WTC11 (cell line): ENCODE results near the gene TCEAL3. TPM values are rescaled to one million over a fixed set of nuclear protein-coding genes. Genes with fewer than 3 reads are reported as not detected.

Experiments
- ATAC-seq: fragments of 200-7000 bp; cut with Tn5 transposase; 2 replicates; pipeline ENCODE4 v1.10.0; 2021; ENCODE audit warnings: mild to moderate bottlenecking, moderate library complexity
- CTCF ChIA-PET: fragments of 300-600 bp; sonication (Branson Sonifier 250); formaldehyde crosslinking; loops from one replicate; lab custom pipeline; 2021; ENCODE audit warnings: antibody characterized with exemption; lab: Charles Lee
- POLR2A ChIA-PET: fragments of 350-600 bp; sonication (Branson Sonifier 250); formaldehyde crosslinking; loops from one replicate; lab custom pipeline; 2021; ENCODE audit warnings: antibody characterized with exemption; lab: Charles Lee
- DNase-seq: peaks from one replicate; pipeline ENCODE4 v3.0.0; 2021; ENCODE audit warnings: low spot score
- H3K27ac Mint-ChIP-seq: 2 replicates; pipeline ENCODE4 v1.8.0; 2021; ENCODE audit warnings: mixed read lengths
- H3K27me3 Mint-ChIP-seq: 2 replicates; pipeline ENCODE4 v1.8.0; 2021; ENCODE audit warnings: low read depth, mild to moderate bottlenecking, moderate library complexity, mixed read lengths
- H3K36me3 Mint-ChIP-seq: 2 replicates; pipeline ENCODE4 v1.8.0; 2021; ENCODE audit warnings: mixed read lengths
- H3K4me1 Mint-ChIP-seq: 2 replicates; pipeline ENCODE4 v1.8.0; 2022; ENCODE audit warnings: mixed read lengths
- H3K4me3 Mint-ChIP-seq: 2 replicates; pipeline ENCODE4 v1.8.0; 2021; ENCODE audit warnings: mild to moderate bottlenecking, moderate library complexity, mixed read lengths
- H3K9me3 Mint-ChIP-seq: 2 replicates; pipeline ENCODE4 v1.8.0; 2021; ENCODE audit warnings: mixed read lengths
- CREM ChIP-seq: sonication (generic); formaldehyde crosslinking; IDR thresholded peaks from 2 replicates; pipeline ENCODE4 v1.8.1; 2022; ENCODE audit warnings: mild to moderate bottlenecking, missing genetic modification reagents, moderate library complexity
- E2F4 ChIP-seq: sonication (generic); formaldehyde crosslinking; IDR thresholded peaks from 2 replicates; pipeline ENCODE4 v1.8.1; 2022; ENCODE audit warnings: low read depth, mild to moderate bottlenecking, moderate library complexity, missing genetic modification reagents, borderline replicate concordance
- E2F5 ChIP-seq: sonication (generic); formaldehyde crosslinking; IDR thresholded peaks from 2 replicates; pipeline ENCODE4 v1.8.1; 2022; ENCODE audit warnings: mild to moderate bottlenecking, moderate library complexity, missing genetic modification reagents
- ESRRA ChIP-seq: sonication (generic); formaldehyde crosslinking; IDR thresholded peaks from 2 replicates; pipeline ENCODE4 v1.8.1; 2022; ENCODE audit warnings: mild to moderate bottlenecking, missing genetic modification reagents, borderline replicate concordance
- ETV6 ChIP-seq: sonication (generic); formaldehyde crosslinking; IDR thresholded peaks from 2 replicates; pipeline ENCODE4 v1.8.1; 2022; ENCODE audit warnings: mild to moderate bottlenecking, missing genetic modification reagents
- IRF1 ChIP-seq: sonication (generic); formaldehyde crosslinking; IDR thresholded peaks from 2 replicates; pipeline ENCODE4 v1.8.0; 2023; ENCODE audit warnings: missing genetic modification reagents
- JAZF1 ChIP-seq: fragments of 250-450 bp; sonication (Bioruptor Pico); IDR thresholded peaks from 2 replicates; pipeline ENCODE4 v1.9.0; 2021; ENCODE audit warnings: moderate library complexity, mild to moderate bottlenecking, inconsistent platforms
- MLX ChIP-seq: sonication (generic); formaldehyde crosslinking; IDR thresholded peaks from 2 replicates; pipeline ENCODE4 v1.8.1; 2023; ENCODE audit warnings: mild to moderate bottlenecking, missing genetic modification reagents, moderate library complexity
- NR3C1 ChIP-seq: sonication (generic); formaldehyde crosslinking; conservative IDR thresholded peaks from 2 replicates; pipeline ENCODE4 v1.8.1; 2023; ENCODE audit warnings: low read depth, mild to moderate bottlenecking, missing genetic modification reagents
- PRRX2 ChIP-seq: fragments of 250-450 bp; sonication (Bioruptor Pico); IDR thresholded peaks from 2 replicates; pipeline ENCODE4 v1.8.0; 2021; ENCODE audit warnings: mild to moderate bottlenecking
- STAT6 ChIP-seq: sonication (generic); formaldehyde crosslinking; conservative IDR thresholded peaks from 2 replicates; pipeline ENCODE4 v1.8.1; 2023; ENCODE audit warnings: mild to moderate bottlenecking, low read depth, missing genetic modification reagents, moderate library complexity
- ZNF121 ChIP-seq: sonication (generic); formaldehyde crosslinking; IDR thresholded peaks from 2 replicates; pipeline ENCODE4 v1.8.0; 2023; ENCODE audit warnings: missing genetic modification reagents
- ZNF219 ChIP-seq: sonication (generic); formaldehyde crosslinking; IDR thresholded peaks from 2 replicates; pipeline ENCODE4 v1.8.0; 2023; ENCODE audit warnings: missing genetic modification reagents, mild to moderate bottlenecking, borderline replicate concordance
- ZNF512 ChIP-seq: sonication (generic); formaldehyde crosslinking; IDR thresholded peaks from 2 replicates; pipeline ENCODE4 v1.8.1; 2022; ENCODE audit warnings: missing genetic modification reagents, borderline replicate concordance
- ZNF532 ChIP-seq: fragments of 250-450 bp; sonication (Bioruptor Pico); IDR thresholded peaks from 2 replicates; pipeline ENCODE4 v1.9.0; 2021; ENCODE audit warnings: mild to moderate bottlenecking, borderline replicate concordance
- total RNA-seq: library from RNA; stranded (reverse); gene quantifications from 3 replicates; pipeline ENCODE4 v1.2.3, GENCODE V29; 2021

Gene TCEAL3
- total RNA-seq, 1 experiment from 2014 or later: 9.3 TPM

GRCh38 chrX:103565752-103566151 is 42.0 kb upstream of the TCEAL3 start:
- Mint-ChIP-seq H3K27ac (no peak overlapping the region), H3K36me3 (no peaks in the 10 kb centered on the region), H3K9me3 (no peaks in the 10 kb centered on the region)
- TF ChIP-seq ZNF512 (CRISPR knock-in tag): no peak
- TF ChIP-seq MLX: no peak
- no peak for TF ChIP-seq NR3C1 (CRISPR knock-in tag)
- TF ChIP-seq ZNF219 (CRISPR knock-in tag): no peak
- TF ChIP-seq ZNF121 (CRISPR knock-in tag): no peak
- no peak for TF ChIP-seq E2F4 (CRISPR knock-in tag)
- no peak for TF ChIP-seq PRRX2 (CRISPR knock-in tag)
- TF ChIP-seq E2F5 (CRISPR knock-in tag): no peak
- TF ChIP-seq, all 79 proteins: peak for 0
- H3K27me3 Mint-ChIP-seq: peaks cover 20% of the 10 kb centered on the region
- H3K4me1 Mint-ChIP-seq: no peaks in the 10 kb centered on the region
- POLR2A ChIA-PET: no interaction called here
- ATAC-seq: no peak
- no peak for DNase-seq
- no peak overlapping the region for H3K4me3 Mint-ChIP-seq
- CTCF ChIA-PET: no interaction called here

- Mint-ChIP-seq H3K4me3 (no peak overlapping the region), H3K27ac (no peak overlapping the region), H3K4me1 (no peaks in the 10 kb centered on the region), H3K27me3 (peaks cover 10% of the 10 kb centered on the region; the same call in 1 of the 2 replicates), H3K9me3 (no peaks in the 10 kb centered on the region), H3K36me3 (no peaks in the 10 kb centered on the region)
- DNase-seq (no peak), ATAC-seq (no peak)
- TF ChIP-seq IRF1 (CRISPR knock-in tag) (no peak), ESRRA (CRISPR knock-in tag) (no peak), CREM (CRISPR knock-in tag) (no peak), JAZF1 (no peak), ZNF532 (CRISPR knock-in tag) (no peak), ETV6 (no peak), MLX (no peak), STAT6 (CRISPR knock-in tag) (no peak)
- TF ChIP-seq, all 79 proteins: peak for 0
- POLR2A ChIA-PET: interaction anchor here (0.5 kb wide), 1 partner anchor 58 kb away, joined by 5 read pairs; the partner anchor contains the start of gene TCEAL1
- CTCF ChIA-PET: no interaction called here
Observed at GRCh38 chrX:103571121-103571520, 36.6 kb upstream of the TCEAL3 start.
